GM06990 (cell line): ENCODE results near the gene GARIN5A.

Experiments
- DNase-seq: peaks from one replicate; pipeline ENCODE4 v3.0.0-alpha.2; 2011; ENCODE audit not compliant: insufficient read length; ENCODE audit errors: extremely low read depth
- H3K27me3 ChIP-seq: replicated peaks from 2 replicates; pipeline ENCODE4 v1.6.0; 2011; ENCODE audit warnings: low read length; ENCODE audit not compliant: control insufficient read depth, insufficient read depth
- H3K36me3 ChIP-seq: 2 replicates; pipeline ENCODE4 v1.5.1; 2011; ENCODE audit warnings: low read length; ENCODE audit not compliant: control insufficient read depth, insufficient read depth
- H3K4me3 ChIP-seq: replicated peaks from 2 replicates; pipeline ENCODE4 v1.5.1; 2011; ENCODE audit warnings: low read depth, mild to moderate bottlenecking, control low read depth, low read length
- TF ChIP-seq, protein P1 (sequence below): IDR thresholded peaks from 2 replicates; pipeline ENCODE4 v1.5.1; 2011; ENCODE audit warnings: low read length, control low read depth, mild to moderate bottlenecking, inconsistent platforms; ENCODE audit not compliant: insufficient read depth, poor library complexity, severe bottlenecking

Gene GARIN5A

DNA sequence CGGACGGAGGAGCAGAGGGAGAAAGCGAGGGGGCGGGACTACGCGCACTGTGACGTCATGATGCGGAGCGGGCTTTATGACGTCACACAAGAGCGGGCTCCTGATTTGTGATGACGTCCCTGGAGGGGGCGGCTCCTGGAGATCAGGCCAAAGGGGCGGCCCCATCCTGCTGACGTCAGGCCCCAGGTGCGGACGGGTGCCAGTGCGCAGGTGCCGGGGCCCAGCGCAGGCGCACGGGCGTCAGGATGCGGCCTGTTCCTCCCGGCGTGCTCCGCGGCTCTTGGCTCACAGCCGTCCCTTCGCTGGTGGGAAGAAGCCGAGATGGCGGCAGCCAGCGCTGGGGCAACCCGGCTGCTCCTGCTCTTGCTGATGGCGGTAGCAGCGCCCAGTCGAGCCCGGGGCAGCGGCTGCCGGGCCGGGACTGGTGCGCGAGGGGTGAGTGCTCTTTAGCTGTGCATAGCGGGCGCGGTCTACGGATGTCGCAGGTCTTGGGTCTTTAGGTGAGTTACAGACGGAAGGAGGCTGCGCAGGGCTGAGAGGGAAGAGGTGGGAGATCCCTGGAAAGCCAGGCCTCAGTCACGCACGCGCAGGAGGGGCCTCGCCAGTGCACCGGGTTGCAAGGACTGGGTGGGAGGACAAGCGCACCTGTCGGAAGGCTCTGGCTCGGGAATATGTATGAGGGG, at the start of gene GARIN5A, which contains the start of gene EMC10:
Gene GARIN5A (minus strand): TSS at position 625 of the 683 bp plus-strand sequence. CDS start 460 bp downstream, at position 165.
Gene EMC10 (plus strand): TSS at position 284 of the 683 bp plus-strand sequence. CDS start 38 bp downstream, at position 322.
- DNase-seq: peak; percentile 97
- TF ChIP-seq, protein P1, sequence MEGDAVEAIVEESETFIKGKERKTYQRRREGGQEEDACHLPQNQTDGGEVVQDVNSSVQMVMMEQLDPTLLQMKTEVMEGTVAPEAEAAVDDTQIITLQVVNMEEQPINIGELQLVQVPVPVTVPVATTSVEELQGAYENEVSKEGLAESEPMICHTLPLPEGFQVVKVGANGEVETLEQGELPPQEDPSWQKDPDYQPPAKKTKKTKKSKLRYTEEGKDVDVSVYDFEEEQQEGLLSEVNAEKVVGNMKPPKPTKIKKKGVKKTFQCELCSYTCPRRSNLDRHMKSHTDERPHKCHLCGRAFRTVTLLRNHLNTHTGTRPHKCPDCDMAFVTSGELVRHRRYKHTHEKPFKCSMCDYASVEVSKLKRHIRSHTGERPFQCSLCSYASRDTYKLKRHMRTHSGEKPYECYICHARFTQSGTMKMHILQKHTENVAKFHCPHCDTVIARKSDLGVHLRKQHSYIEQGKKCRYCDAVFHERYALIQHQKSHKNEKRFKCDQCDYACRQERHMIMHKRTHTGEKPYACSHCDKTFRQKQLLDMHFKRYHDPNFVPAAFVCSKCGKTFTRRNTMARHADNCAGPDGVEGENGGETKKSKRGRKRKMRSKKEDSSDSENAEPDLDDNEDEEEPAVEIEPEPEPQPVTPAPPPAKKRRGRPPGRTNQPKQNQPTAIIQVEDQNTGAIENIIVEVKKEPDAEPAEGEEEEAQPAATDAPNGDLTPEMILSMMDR: no peak
- Histone ChIP-seq H3K4me3 (peak within 1 kb of the TSS; percentile 79), H3K27me3 (no peaks in the 10 kb centered on the region), H3K36me3 (peaks cover 26% of the 10 kb centered on the region)

DNA sequence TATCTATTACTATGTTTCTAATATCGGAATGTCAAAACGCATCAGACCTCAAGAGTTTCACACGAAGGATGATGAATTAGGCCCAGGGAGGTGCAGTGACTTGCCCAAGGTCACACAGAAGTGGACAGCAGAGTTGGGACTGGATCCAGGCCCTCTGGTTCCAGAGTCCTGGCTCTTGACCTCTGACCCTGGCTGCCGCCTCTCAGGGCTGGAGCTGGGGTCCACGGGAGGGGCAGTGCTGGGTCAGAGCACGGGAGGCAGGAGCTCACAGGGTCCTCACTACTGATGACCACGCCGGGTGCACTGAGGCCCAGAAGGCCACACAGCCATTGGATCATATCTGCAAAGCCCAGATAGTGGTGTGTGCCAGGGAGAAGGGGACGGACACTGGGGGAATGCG, 46.2 kb upstream of the GARIN5A start:
- TF ChIP-seq, protein P1: no peak
- no peak for DNase-seq

DNA sequence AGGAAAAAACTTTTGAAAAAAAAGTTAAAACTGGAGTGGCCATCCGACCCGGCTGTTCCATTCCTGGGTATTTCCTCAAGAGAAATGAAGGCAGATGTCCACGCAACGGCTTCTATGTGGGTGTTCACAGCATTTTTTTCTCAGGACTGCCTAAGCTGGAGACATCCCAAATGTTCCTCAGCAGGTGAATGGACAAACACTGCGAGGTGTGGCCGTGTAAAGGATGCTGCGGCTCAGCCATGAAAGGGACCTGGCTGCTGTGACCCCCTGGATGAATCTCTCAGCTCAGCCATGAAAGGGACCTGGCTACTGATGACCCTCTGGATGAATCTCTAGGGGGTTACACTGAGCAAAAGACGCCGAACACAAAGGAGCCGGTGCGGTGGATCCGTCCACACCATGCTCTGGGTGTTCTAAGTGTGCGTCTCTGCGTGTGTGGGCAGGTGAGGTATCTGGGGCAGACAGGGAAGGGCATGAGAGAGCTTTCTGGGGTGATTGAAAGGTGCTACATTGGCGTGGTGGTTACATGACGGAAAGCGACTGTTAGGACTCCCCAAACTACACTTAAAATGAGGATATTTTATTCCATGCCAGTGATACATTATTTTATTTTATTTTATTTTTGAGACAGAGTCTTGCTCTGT, 44.3 kb upstream of the GARIN5A start:
- DNase-seq: no peak
- TF ChIP-seq, protein P1: no peak
- H3K4me3 ChIP-seq: no peak overlapping the region

More for the DNA sequence above, 46.2 kb upstream of the GARIN5A start:
- Histone ChIP-seq H3K4me3 (no peak overlapping the region), H3K27me3 (no peaks in the 10 kb centered on the region), H3K36me3 (no peaks in the 10 kb centered on the region)

DNA sequence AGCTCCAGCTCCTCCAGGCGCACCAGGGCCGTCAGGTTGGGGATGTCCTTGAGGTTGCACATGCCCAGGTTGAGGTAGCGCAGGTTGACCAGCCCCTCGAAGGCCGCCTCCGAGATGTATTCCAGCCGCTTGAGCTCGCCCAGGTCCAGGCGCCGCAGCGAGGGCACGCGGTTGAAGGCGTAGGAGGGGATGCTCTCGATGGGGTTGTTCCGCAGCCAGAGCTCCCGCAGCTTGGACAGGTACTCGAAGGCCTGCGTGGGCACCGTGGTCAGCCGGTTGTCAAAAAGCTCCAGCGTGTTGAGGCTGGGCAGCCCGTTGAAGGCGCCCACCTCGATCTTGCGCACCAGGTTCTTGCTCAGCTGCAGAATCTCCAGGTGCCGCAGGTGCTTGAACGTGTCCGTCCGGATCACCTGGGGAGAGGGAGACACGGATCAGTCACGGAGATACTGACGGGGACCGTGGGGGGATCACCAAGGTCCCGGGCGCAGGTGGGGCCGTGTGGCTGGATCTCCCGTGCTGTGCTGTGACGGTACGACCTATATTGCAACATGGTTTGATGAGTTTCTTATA, 42.4 kb upstream of the GARIN5A start:
- no peaks in the 10 kb centered on the region for H3K36me3 ChIP-seq
- H3K4me3 ChIP-seq: no peak overlapping the region
- TF ChIP-seq, protein P1: no peak
- no peak for DNase-seq
- no peaks in the 10 kb centered on the region for H3K27me3 ChIP-seq

More for the DNA sequence above, 44.3 kb upstream of the GARIN5A start:
- no peaks in the 10 kb centered on the region for H3K27me3 ChIP-seq
- H3K36me3 ChIP-seq: no peaks in the 10 kb centered on the region

DNA sequence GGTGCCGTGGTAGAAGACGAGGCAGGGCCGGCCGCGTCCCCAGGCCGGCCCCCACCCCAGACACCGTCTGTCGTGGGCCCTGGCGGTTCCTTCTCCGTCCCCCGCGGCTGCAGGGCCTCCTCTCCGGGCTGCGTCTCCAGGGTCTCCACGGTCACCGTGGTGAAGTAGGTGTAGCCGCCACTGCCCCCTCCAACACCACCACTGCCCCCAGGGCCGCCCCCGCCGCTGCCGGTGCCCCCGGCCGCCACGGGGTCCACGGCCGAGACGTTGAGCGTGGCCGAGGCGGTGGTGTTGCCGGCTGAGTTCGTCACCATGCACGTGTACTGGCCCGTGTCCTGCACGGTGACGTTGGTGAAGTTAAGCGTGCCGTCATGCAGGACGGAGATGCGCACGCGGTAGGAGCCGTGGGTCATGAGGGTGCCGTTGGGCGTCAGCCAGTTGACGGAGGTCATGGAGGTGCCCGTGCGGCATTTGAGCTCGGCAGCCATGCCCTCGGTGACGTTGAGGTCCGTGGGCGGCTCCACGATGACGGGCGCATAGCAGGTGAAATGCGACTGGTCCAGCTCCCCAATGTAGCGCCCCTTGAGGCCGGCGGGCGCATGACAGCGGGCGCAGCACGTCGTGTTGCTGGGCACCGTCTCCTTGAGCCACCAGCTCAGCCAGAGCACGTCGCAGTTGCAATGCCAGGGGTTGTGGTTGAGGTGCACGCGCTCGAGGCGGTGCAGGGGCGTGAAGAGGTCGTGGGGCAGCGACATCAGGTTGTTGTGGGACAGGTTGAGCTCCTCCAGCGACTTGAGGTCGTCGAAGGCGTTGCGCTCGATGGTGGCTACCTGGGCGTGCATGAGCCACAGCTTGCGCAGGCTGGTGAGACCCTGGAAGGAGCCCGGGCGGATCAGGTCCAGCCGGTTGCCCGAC, 41.7 kb upstream of the GARIN5A start:
- Histone ChIP-seq H3K4me3 (no peak overlapping the region), H3K36me3 (no peaks in the 10 kb centered on the region), H3K27me3 (no peaks in the 10 kb centered on the region)
- TF ChIP-seq, protein P1: no peak
- no peak for DNase-seq
